Measurements from ENCODE around the gene BOK.
"Not testable (repeated sequence)": the region's sequence is repeated elsewhere in the genome, so short reads cannot be mapped to it uniquely, and the experiment has no call there.

Gene BOK

DNA sequence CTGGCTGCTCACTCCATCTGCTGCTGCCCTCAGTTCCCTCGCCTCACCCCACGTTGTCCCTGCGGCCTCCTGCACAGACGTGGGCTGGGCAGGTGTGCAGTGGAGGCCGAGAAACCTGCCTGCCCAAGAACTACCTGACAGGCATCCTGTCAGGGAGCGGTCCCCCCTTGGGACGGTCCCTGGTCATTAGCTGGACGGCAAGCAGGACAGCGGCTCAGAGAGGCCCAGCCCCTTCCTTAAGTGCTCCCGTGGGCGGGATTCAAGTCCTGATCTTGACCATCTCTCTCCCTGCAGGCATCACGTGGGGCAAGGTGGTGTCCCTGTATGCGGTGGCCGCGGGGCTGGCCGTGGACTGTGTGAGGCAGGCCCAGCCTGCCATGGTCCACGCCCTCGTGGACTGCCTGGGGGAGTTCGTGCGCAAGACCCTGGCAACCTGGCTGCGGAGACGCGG lies 11.3 kb downstream of the BOK start:
- no peaks in the 10 kb centered on the region for H3K9me3 Mint-ChIP-seq

DNA sequence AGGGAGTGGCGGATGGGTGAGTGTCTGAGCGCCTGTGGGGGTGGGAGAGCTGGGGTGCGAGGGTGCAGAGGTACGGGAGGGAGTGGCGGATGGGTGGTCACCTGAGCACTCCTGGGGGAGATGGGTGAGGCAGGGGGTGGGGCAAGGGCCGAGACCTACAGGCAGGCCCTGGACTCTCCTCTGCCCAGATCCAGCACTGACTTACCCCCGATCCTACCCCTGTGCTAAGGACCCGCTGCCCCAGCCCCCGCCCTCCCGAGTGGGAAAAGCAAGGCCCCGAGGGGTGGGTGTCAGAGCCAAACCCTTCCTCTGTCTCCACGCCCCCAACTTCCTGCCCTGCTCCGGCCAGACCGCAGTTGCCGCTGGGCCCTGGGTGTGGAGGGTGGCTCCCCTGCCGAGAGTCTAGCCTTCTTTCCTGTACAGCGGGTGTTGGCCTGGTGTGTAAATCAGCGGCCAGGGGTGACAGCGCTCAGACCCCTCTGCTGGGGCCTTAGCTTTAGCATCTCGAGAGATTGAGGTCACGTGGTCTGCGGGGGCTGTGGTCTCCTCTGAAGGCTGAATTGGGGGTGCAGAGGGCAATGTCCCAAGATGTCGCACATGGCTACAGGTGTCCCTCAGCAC lies 12.5 kb downstream of the BOK start:
- no peak for DNase-seq
- Mint-ChIP-seq H3K27me3 (no peaks in the 10 kb centered on the region), H3K36me3 (ENCODE audit: low read depth) (peaks cover 9% of the 10 kb centered on the region), H3K4me3 (no peak overlapping the region), H3K27ac (no peak overlapping the region), H3K9me3 (no peaks in the 10 kb centered on the region), H3K4me1 (ENCODE audit: low read depth) (no peaks in the 10 kb centered on the region)

More for the DNA sequence above, 11.3 kb downstream of the BOK start:
- Mint-ChIP-seq H3K4me3 (no peak overlapping the region), H3K27ac (no peak overlapping the region), H3K4me1 (ENCODE audit: low read depth) (no peaks in the 10 kb centered on the region), H3K27me3 (no peaks in the 10 kb centered on the region), H3K36me3 (ENCODE audit: low read depth) (peaks cover 4% of the 10 kb centered on the region)
- DNase-seq: no peak

DNA sequence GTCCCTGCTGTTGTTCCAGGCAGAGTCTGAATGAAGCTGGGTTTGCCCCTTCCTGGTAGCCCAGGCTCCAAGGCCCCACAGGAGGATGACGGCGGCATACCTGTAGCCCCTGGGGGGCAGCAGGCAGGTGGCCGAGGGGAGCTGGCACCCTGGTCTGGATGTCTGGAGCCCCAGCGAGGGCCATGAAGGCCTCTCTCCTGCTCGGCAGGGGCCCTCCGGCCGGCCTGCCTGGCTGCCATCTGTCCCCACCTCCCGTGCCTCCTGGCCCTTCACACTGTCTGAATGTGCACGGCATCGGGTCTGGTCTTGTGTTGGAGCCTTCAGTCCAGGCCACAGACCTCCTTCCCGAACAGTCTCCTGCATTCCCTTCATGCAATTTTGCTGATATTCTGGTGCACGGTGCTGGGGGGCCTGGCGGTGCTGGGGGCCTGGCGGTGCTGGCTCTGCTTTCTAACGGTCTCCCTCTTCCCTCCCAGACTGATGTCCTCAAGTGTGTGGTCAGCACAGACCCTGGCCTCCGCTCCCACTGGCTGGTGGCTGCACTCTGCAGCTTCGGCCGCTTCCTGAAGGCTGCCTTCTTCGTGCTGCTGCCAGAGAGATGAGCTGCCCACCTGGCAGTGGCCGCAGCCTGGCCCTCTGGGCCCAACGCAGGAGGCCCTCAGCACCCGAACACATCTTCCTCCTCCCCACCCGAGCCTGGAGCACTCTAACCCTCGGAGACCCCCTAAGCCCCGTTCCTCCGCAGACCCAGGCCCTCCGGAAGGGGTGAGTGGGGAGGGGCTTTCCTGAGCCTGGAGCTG lies 13.5 kb downstream of the BOK start:
- Mint-ChIP-seq H3K4me1 (ENCODE audit: low read depth) (no peaks in the 10 kb centered on the region), H3K4me3 (no peak overlapping the region), H3K27ac (no peak overlapping the region), H3K27me3 (no peaks in the 10 kb centered on the region), H3K9me3 (no peaks in the 10 kb centered on the region), H3K36me3 (ENCODE audit: low read depth) (peaks cover 12% of the 10 kb centered on the region)
- no peak for DNase-seq

DNA sequence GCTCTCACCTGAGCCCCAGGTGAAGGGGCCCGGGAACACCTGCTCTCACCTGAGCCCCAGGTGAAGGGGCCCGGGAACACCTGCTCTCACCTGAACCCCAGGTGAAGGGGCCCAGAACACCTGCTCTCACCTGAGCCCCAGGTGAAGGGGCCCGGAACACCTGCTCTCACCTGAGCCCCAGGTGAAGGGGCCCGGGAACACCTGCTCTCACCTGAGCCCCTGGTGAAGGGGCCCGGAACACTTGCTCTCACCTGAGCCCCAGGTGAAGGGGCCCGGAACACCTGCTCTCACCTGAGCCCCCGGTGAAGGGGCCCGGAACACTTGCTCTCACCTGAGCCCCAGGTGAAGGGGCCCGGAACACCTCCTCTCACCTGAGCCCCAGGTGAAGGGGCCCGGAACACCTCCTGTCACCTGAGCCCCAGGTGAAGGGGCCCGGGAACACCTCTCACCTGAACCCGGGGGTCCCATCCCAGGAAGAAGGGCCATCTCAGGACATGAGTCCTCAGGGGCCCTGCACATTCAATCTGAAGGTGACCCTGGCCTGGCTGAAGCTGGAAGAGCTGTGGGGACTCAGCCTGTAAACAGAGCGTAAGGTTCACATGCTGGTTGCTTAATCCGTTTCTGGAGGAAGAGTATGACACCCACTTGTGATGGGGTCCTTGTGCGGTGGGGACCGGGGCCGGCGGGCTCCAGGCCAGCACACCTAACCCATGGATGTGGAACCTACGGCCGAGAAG lies 14.5 kb downstream of the BOK start:
- H3K4me3 Mint-ChIP-seq; H3K9me3 Mint-ChIP-seq; DNase-seq; H3K4me1 Mint-ChIP-seq (ENCODE audit: low read depth); H3K27ac Mint-ChIP-seq; H3K27me3 Mint-ChIP-seq: not testable (repeated sequence)
- peaks cover 15% of the 10 kb centered on the region for H3K36me3 Mint-ChIP-seq (ENCODE audit: low read depth)

GRCh38 chr2:241573741-241574140 lies 15.2 kb downstream of the BOK start:
- no peaks in the 10 kb centered on the region for H3K4me1 Mint-ChIP-seq (ENCODE audit: low read depth)
- peaks cover 20% of the 10 kb centered on the region for H3K36me3 Mint-ChIP-seq (ENCODE audit: low read depth)
- DNase-seq: no peak
- no peak overlapping the region for H3K4me3 Mint-ChIP-seq
- H3K27ac Mint-ChIP-seq: no peak overlapping the region
- no peaks in the 10 kb centered on the region for H3K9me3 Mint-ChIP-seq
- no peaks in the 10 kb centered on the region for H3K27me3 Mint-ChIP-seq

GRCh38 chr2:241574911-241575623 lies 16.5 kb downstream of the BOK start:
- no peak overlapping the region for H3K4me3 Mint-ChIP-seq
- no peaks in the 10 kb centered on the region for H3K9me3 Mint-ChIP-seq
- H3K4me1 Mint-ChIP-seq (ENCODE audit: low read depth): no peaks in the 10 kb centered on the region
- H3K27me3 Mint-ChIP-seq: no peaks in the 10 kb centered on the region
- peaks cover 26% of the 10 kb centered on the region for H3K36me3 Mint-ChIP-seq (ENCODE audit: low read depth)
- no peak overlapping the region for H3K27ac Mint-ChIP-seq
- DNase-seq: no peak

DNA sequence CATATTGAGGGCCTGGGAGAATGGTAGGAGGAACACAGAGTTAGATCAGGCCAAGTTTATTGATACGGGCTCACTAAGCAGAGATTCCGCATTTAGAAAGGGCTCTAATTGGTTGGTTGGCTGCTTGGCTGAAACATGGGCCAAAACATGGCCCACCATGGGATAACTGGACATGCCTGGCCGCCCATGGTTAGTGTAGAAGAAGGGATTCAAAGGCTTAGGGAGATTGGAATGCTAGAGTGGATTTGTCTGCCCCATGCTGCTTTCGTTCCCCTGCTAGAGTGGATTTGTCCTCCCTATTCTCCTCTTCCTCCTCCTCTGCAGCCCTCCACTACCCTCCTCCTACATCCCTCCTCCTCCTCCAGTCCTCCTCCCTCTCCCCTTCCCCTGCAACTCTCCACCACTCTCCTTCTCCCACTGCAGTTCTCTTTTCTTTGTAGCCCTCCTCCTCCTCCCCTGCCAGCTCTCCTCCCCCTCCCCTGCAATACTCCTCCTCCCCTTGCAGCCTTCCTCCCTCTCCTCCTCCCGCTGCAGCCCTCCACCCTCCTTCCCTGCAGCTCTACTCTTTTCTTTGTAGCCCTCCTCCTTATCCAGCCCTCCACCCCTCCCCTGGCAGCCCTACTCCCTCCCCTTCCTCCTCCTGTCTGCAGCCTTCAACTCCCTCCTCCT lies 17.2 kb downstream of the BOK start:
- no peak for DNase-seq
- Mint-ChIP-seq H3K27ac (no peak overlapping the region), H3K27me3 (no peaks in the 10 kb centered on the region), H3K9me3 (no peaks in the 10 kb centered on the region), H3K36me3 (ENCODE audit: low read depth) (peaks cover 30% of the 10 kb centered on the region), H3K4me1 (ENCODE audit: low read depth) (no peaks in the 10 kb centered on the region), H3K4me3 (no peak overlapping the region)

- Mint-ChIP-seq H3K27me3 (no peaks in the 10 kb centered on the region), H3K9me3 (no peaks in the 10 kb centered on the region), H3K27ac (no peak overlapping the region), H3K4me3 (no peak overlapping the region), H3K36me3 (ENCODE audit: low read depth) (peaks cover 33% of the 10 kb centered on the region), H3K4me1 (ENCODE audit: low read depth) (no peaks in the 10 kb centered on the region)
- DNase-seq: no peak
Observed at GRCh38 chr2:241576293-241576654, 17.7 kb downstream of the BOK start.

DNA sequence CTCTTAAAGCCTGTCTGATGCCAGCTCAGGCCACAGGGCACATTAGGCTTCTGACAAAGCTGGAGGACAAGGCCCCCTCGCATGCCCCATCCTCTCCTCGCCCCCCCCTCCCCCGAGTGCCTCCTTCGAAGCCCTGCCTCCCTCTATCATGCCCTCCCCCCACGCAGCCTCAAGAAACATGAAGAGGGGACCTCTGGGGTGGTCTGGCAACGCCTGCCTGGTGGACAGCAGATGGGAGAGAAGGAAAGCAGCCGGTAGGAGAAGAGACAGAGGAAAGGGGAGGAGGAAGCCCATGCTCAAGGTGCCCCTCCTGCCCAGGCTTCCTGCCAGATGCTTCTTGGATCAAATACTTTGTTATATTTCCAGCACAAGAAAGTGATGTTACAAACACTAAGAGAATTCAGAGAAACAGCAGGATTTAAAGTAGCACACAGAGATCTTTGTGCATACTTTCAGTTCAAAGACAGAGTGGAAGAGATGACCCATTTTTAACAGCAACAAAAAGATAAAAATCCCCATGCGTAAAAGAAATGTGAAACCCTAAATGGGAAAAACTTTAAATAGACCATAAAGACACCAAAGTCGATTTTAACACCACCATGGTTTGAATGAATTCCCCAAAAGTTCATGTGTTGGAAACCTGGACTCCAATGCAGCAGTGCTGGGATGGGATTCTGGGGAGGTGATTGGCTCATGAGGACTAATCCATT lies 19.0 kb downstream of the BOK start:
- Mint-ChIP-seq H3K9me3 (no peaks in the 10 kb centered on the region), H3K27ac (no peak overlapping the region), H3K4me1 (ENCODE audit: low read depth) (no peaks in the 10 kb centered on the region), H3K36me3 (ENCODE audit: low read depth) (peaks cover 42% of the 10 kb centered on the region), H3K27me3 (no peaks in the 10 kb centered on the region), H3K4me3 (no peak overlapping the region)
- DNase-seq: no peak

- no peak overlapping the region for H3K4me3 Mint-ChIP-seq
- H3K27me3 Mint-ChIP-seq: no peaks in the 10 kb centered on the region
- H3K4me1 Mint-ChIP-seq (ENCODE audit: low read depth): no peaks in the 10 kb centered on the region
- no peak overlapping the region for H3K27ac Mint-ChIP-seq
- no peak for DNase-seq
- H3K9me3 Mint-ChIP-seq: no peaks in the 10 kb centered on the region
- peaks cover 55% of the 10 kb centered on the region for H3K36me3 Mint-ChIP-seq (ENCODE audit: low read depth)
Observed at GRCh38 chr2:241579281-241579680, 20.7 kb downstream of the BOK start.

GRCh38 chr2:241582328-241582727 lies 23.8 kb downstream of the BOK start:
- H3K27ac Mint-ChIP-seq: no peak overlapping the region
- H3K4me3 Mint-ChIP-seq: no peak overlapping the region
- H3K4me1 Mint-ChIP-seq (ENCODE audit: low read depth): no peaks in the 10 kb centered on the region
- peaks cover 61% of the 10 kb centered on the region for H3K36me3 Mint-ChIP-seq (ENCODE audit: low read depth)
- H3K9me3 Mint-ChIP-seq: peaks cover 12% of the 10 kb centered on the region
- DNase-seq: no peak
- no peaks in the 10 kb centered on the region for H3K27me3 Mint-ChIP-seq

- H3K27me3 Mint-ChIP-seq: no peaks in the 10 kb centered on the region
Observed at GRCh38 chr2:241582806-241583205, 24.3 kb downstream of the BOK start.

GRCh38 chr2:241584436-241584835 lies 25.9 kb downstream of the BOK start:
- Mint-ChIP-seq H3K9me3 (peaks cover 19% of the 10 kb centered on the region), H3K4me1 (ENCODE audit: low read depth) (no peaks in the 10 kb centered on the region), H3K36me3 (ENCODE audit: low read depth) (peaks cover 47% of the 10 kb centered on the region), H3K27ac (no peak overlapping the region), H3K4me3 (no peak overlapping the region), H3K27me3 (no peaks in the 10 kb centered on the region)
- no peak for DNase-seq

More at GRCh38 chr2:241582806-241583205, 24.3 kb downstream of the BOK start:
- Mint-ChIP-seq H3K4me1 (ENCODE audit: low read depth) (no peaks in the 10 kb centered on the region), H3K9me3 (peaks cover 14% of the 10 kb centered on the region), H3K4me3 (no peak overlapping the region), H3K27ac (no peak overlapping the region), H3K36me3 (ENCODE audit: low read depth) (peaks cover 61% of the 10 kb centered on the region)
- DNase-seq: no peak

All from activated T-cell treated with anti-CD3 and anti-CD28 coated beads, Interleukin-2, amount 50 U/mL, for 24 hours (primary cell).